OCI-LY3 (cell line): ENCODE data around the gene RRP1B.

Experiments used
- EZH2phosphoT487 ChIP-seq: fragments of 200-600 bp; shearing (Covaris generic); IDR thresholded peaks from 2 replicates; pipeline ENCODE4 v1.6.1; 2018; ENCODE audit warnings: antibody characterized with exemption, mixed run types, low read depth
- TF ChIP-seq, protein P1 (sequence below): fragments of 200-600, 300-600 bp; sonication (generic); IDR thresholded peaks from 2 replicates; pipeline ENCODE4 v1.5.1; 2014; ENCODE audit warnings: antibody characterized with exemption, low read length, low read depth

DNA sequence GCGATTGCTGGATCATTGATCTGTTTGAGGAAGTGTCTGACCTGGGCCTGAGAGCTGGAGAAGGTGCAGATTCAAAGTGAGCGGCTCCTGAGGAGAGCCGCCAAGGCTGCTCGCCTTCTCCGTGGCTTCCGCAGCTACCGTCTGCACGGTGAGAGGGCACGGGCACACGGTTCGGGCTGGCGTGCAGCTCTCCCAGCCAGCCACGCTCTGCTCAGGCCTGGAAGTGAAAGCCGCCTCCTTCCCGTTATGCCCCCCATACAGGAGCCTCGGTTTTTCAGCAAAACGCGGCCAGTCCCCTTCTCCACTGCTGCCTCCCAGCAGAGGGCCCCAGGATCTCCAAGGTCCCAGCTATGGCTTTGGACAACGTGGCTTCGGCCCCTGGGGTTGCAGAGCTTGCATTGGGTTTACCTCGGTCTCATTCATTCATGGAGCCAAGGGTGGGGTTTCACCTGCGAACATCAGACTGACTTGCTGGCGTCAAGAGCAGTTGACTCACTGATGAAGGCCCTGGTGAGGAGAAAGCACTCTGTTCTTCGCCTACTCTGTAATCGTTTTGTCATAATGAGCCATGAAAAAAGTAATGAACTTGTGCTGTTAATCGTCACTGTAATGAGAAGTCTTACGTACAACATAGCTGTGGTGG, 35.2 kb downstream of the RRP1B start:
- TF ChIP-seq, protein P1, sequence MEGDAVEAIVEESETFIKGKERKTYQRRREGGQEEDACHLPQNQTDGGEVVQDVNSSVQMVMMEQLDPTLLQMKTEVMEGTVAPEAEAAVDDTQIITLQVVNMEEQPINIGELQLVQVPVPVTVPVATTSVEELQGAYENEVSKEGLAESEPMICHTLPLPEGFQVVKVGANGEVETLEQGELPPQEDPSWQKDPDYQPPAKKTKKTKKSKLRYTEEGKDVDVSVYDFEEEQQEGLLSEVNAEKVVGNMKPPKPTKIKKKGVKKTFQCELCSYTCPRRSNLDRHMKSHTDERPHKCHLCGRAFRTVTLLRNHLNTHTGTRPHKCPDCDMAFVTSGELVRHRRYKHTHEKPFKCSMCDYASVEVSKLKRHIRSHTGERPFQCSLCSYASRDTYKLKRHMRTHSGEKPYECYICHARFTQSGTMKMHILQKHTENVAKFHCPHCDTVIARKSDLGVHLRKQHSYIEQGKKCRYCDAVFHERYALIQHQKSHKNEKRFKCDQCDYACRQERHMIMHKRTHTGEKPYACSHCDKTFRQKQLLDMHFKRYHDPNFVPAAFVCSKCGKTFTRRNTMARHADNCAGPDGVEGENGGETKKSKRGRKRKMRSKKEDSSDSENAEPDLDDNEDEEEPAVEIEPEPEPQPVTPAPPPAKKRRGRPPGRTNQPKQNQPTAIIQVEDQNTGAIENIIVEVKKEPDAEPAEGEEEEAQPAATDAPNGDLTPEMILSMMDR, result no peak
- no peak for TF ChIP-seq EZH2phosphoT487
